Suprapubic skin (tissue), 4 donors: ENCODE results near the gene STRA6.

ENCODE experiments used
- CTCF ChIP-seq, 2 donors: fragments of 200-600 bp in 1 of 2; fragments of 450-650 bp in 1 of 2; sonication (generic) in 1 of 2; IDR thresholded peaks; one replicate each; pipeline ENCODE4 v1.5.1; 2016 to 2019; ENCODE audit warnings: antibody characterized with exemption in 2 of 2, mild to moderate bottlenecking in 1 of 2, moderate library complexity in 1 of 2
- EP300 ChIP-seq: sonication (generic); formaldehyde crosslinking; IDR thresholded peaks from one replicate; pipeline ENCODE4 v1.6.1; 2017; ENCODE audit warnings: antibody characterized with exemption
- POLR2A ChIP-seq, 2 donors: fragments of 450-650 bp; IDR thresholded peaks; one replicate each; pipeline ENCODE4 v1.6.1; 2017; ENCODE audit warnings: antibody characterized with exemption in 2 of 2, mild to moderate bottlenecking in 2 of 2, moderate library complexity in 2 of 2
- POLR2AphosphoS5 ChIP-seq, 3 donors: sonication (generic); formaldehyde crosslinking; IDR thresholded peaks; one replicate each; pipeline ENCODE4 v1.6.1; 2017; ENCODE audit warnings: antibody characterized with exemption in 3 of 3

- no peak for TF ChIP-seq CTCF (IDR thresholded peaks at IDR 0.05)
- TF ChIP-seq EP300 = no peak
- no peak for TF ChIP-seq POLR2AphosphoS5 (IDR thresholded peaks at IDR 0.05)
- no peak for TF ChIP-seq POLR2A (IDR thresholded peaks at IDR 0.05)
These were observed 16.8 kb downstream of the STRA6 start for GRCh38 chr15:74185710-74186348.
